ENCODE data around the gene ZFP57.
A peak's percentile ranks its signal among the peaks of the same experiment; 100 is the strongest.

Gene ZFP57

GRCh38 chr6:29626948-29627754 is 53.8 kb downstream of the ZFP57 start:
- DNase-seq (ENCODE audit: low read depth, low spot score), result no peak

GRCh38 chr6:29625337-29625930 is 55.5 kb downstream of the ZFP57 start:
- no peak for DNase-seq (ENCODE audit: low read depth, low spot score)

GRCh38 chr6:29624520-29624961 is 56.4 kb downstream of the ZFP57 start:
- peak; percentile 66 for DNase-seq (ENCODE audit: low read depth, low spot score)
